HepG2 (cell line): ENCODE results near the gene SEMA6B. TPM values are rescaled to one million over a fixed set of nuclear protein-coding genes. Genes with fewer than 3 reads are reported as not detected.

ENCODE experiments used
- AHR ChIP-seq: IDR thresholded peaks from 2 replicates; pipeline ENCODE4 v1.6.1; 2018; ENCODE audit warnings: missing genetic modification reagents, missing compliant biosample characterization
- HBP1 ChIP-seq: IDR thresholded peaks from 2 replicates; pipeline ENCODE4 v1.6.1; 2016; ENCODE audit warnings: low read depth, control low read depth
- IKZF5 ChIP-seq: IDR thresholded peaks from 2 replicates; pipeline ENCODE4 v1.6.1; 2018; ENCODE audit warnings: missing genetic modification reagents, mild to moderate bottlenecking, missing compliant biosample characterization
- KLF16 ChIP-seq, 2 experiments: sonication (generic) in 1 of 2; formaldehyde crosslinking in 1 of 2; IDR thresholded peaks; 2 replicates each; pipeline versions ENCODE4 v1.6.1 to v1.8.0; 2016 to 2023; ENCODE audit warnings: missing genetic modification reagents in 2 of 2, missing compliant biosample characterization in 1 of 2
- POGK ChIP-seq: sonication (generic); formaldehyde crosslinking; conservative IDR thresholded peaks from 2 replicates; pipeline ENCODE4 v1.8.0; 2022; ENCODE audit warnings: mild to moderate bottlenecking, moderate library complexity, missing genetic modification reagents
- RFXANK ChIP-seq: IDR thresholded peaks from 2 replicates; pipeline ENCODE4 v1.6.1; 2016
- STAT6 ChIP-seq: sonication (generic); formaldehyde crosslinking; IDR thresholded peaks from 2 replicates; pipeline ENCODE4 v1.4.0; 2020; ENCODE audit warnings: missing genetic modification reagents, mild to moderate bottlenecking, borderline replicate concordance
- THAP11 ChIP-seq: IDR thresholded peaks from 2 replicates; pipeline ENCODE4 v1.6.1; 2016; ENCODE audit warnings: missing biosample characterization, missing genetic modification reagents
- ZNF687 ChIP-seq: sonication (generic); formaldehyde crosslinking; IDR thresholded peaks from 2 replicates; pipeline ENCODE4 v1.5.1; 2020; ENCODE audit warnings: mild to moderate bottlenecking, missing genetic modification reagents, moderate library complexity
- ZNF800 ChIP-seq: sonication (generic); formaldehyde crosslinking; IDR thresholded peaks from 2 replicates; pipeline ENCODE4 v1.4.0; 2020; ENCODE audit warnings: missing genetic modification reagents
- polyA plus RNA-seq, 8 experiments: library from polyadenylated mRNA; depleted of rRNA in 3 of 8; stranded (reverse) in 7 of 8; unstranded in 1 of 8; fragments of >200 nt; fragmentation: Illumina TruSeq in 4 of 8; extraction: Trizol in 4 of 8; gene quantifications; 2 replicates each; pipeline versions ENCODE4 v1.2.1 to v1.2.3, GENCODE V29; 2011 to 2016; ENCODE audit warnings: low read depth in 4 of 8, missing spikeins in 1 of 8, mixed read lengths in 1 of 8; ENCODE audit not compliant: insufficient read depth in 1 of 8
- total RNA-seq, 5 experiments: library from RNA; depleted of rRNA; stranded (reverse); fragments of >200 nt; fragmentation: Illumina TruSeq; extraction: Trizol; gene quantifications; 2 replicates each; pipeline ENCODE4 v1.2.3, GENCODE V29; 2016; ENCODE audit warnings: low read depth in 1 of 5

Gene SEMA6B
- total and polyA plus RNA-seq, 2 of the 13 experiments (the other 11 are each of a cell fraction or from before 2014, with no cell fraction given), result 45.5 to 67.1 TPM

- TF ChIP-seq ZNF800 (CRISPR knock-in tag) (no peak; the same call in 1 of the 2 replicates), THAP11 (CRISPR knock-in tag) (no peak), ZNF687 (peak; percentile 85), POGK (CRISPR knock-in tag) (0 out of 2 replicates have a peak, but pooled peaks have one; percentile 6), RFXANK (CRISPR knock-in tag) (no peak), HBP1 (CRISPR knock-in tag) (no peak), IKZF5 (CRISPR knock-in tag) (no peak), STAT6 (CRISPR knock-in tag) (no peak), KLF16 (CRISPR knock-in tag; IDR thresholded peaks at IDR 0.05) (peak in 1 of 2 experiments; percentile 12; a peak in 1 of 4 replicates), AHR (CRISPR knock-in tag) (0 out of 2 replicates have a peak, but pooled peaks have one; percentile 40)
Measured at GRCh38 chr19:4582980-4583842, 23.7 kb upstream of the SEMA6B start (continued).
